Measurements from ENCODE around the gene COL5A1. TPM values are rescaled to one million over a fixed set of nuclear protein-coding genes. Genes with fewer than 3 reads are reported as not detected.
A peak's percentile ranks its signal among the peaks of the same experiment; 100 is the strongest.

The COL5A1 gene
- total RNA-seq, 1 experiment from 2014 or later = 10.1 TPM

DNA sequence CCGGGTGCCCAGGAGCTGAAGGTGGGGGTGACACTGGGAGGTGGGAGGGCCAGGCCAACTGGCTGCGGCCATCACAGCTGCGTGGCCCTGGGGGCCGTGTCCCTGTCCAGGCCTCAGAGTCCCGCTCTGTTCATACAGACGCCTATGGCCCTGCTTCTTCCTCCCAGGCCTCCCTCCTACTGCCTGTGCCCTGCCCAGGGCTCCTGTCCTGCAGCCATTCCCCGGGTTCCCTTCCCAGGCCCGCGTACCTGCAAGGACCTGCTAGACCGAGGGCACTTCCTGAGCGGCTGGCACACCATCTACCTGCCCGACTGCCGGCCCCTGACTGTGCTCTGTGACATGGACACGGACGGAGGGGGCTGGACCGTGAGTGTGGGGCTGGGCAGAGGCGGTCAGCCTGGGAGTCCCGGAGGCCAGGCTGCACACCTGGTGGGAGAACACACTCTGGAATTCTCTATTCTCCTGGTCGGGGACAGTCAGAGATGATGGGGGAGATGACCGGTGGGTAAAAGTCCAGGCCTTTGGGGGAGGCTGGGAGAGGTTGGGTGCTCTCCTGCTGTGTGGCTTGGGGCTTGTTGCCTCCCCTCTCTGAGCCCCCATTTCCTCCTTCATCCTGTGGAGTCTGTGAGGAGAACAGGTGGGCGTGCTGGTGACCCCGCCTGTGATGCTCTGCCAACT is 243.5 kb downstream of the COL5A1 start:
- no peaks in the 10 kb centered on the region for H3K27me3 ChIP-seq (ENCODE audit: control insufficient read depth, insufficient read depth, low read length)
- no peak for DNase-seq
- H3K4me3 ChIP-seq (ENCODE audit: insufficient read depth, low read depth, low read length) = no peak overlapping the region
- no peaks in the 10 kb centered on the region for H3K36me3 ChIP-seq (replicated peaks; ENCODE audit: control insufficient read depth, insufficient read depth, low read length)

DNA sequence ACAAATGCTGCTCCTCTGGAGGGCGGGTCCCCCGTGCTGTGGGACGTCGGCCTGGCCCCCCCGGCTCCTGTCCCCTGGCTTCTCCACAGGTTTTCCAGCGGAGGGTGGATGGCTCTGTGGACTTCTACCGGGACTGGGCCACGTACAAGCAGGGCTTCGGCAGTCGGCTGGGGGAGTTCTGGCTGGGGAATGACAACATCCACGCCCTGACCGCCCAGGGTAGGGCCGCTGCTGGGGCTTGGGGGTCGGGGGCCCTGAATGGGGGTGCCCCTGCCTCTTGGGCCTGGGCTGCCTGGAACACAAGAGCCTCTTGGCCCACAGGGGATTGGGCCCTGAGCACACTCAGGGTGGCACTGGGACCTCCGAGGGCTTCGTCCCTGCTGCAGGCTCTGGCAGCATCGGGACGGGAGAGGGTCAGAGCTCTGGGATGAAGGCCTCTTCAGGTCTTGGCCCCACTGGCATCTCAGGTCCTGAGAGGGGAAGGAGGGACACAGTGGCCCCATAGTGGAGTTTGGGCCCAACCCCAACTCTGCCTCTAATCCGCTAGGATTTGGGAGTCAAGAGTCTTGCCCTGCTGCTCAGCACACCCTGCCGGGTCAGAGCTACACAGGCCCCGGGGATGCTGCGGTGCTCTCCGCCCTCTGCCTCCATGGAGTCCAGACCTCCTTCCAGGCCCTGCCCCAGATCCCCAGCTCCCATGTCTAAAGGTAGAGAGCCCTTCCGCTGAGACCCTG is 244.2 kb downstream of the COL5A1 start:
- no peak for DNase-seq
- H3K4me3 ChIP-seq (ENCODE audit: insufficient read depth, low read depth, low read length) = no peak overlapping the region
- no peaks in the 10 kb centered on the region for H3K27me3 ChIP-seq (ENCODE audit: control insufficient read depth, insufficient read depth, low read length)
- H3K36me3 ChIP-seq (replicated peaks; ENCODE audit: control insufficient read depth, insufficient read depth, low read length) = no peaks in the 10 kb centered on the region

DNA sequence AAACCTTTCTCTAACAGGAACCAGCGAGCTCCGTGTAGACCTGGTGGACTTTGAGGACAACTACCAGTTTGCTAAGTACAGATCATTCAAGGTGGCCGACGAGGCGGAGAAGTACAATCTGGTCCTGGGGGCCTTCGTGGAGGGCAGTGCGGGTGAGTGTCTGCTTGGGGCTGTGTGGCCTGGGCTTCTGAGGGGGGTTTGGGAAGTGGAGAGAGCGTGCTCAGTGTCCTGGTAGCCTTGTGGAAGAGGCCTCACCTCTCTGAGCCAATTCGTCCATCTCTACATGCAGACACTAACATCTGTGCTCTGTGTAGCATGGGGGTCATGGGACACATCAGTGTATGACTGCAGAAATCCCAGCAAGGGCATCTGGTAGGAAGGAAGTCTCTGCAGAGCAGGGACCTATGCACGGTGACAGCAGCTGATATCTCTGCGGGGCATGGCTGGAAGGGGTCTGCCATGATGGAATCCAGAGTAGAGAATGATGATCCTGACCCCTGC is 244.9 kb downstream of the COL5A1 start:
- no peak for DNase-seq
- Histone ChIP-seq H3K36me3 (replicated peaks; ENCODE audit: control insufficient read depth, insufficient read depth, low read length) (no peaks in the 10 kb centered on the region), H3K4me3 (ENCODE audit: insufficient read depth, low read depth, low read length) (no peak overlapping the region), H3K27me3 (ENCODE audit: control insufficient read depth, insufficient read depth, low read length) (no peaks in the 10 kb centered on the region)

DNA sequence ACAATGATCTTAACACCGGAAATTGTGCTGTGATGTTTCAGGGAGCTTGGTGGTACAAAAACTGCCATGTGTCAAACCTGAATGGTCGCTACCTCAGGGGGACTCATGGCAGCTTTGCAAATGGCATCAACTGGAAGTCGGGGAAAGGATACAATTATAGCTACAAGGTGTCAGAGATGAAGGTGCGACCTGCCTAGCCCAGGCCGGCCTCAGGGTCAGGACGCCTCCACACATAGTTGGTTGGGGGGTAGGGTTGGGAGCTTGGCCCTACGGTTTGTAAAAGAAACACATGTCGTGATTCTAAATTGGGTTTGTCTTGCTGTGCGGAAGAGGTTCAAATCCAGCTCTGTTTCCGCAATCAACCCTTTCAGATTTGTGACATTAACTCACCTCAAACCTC is 245.6 kb downstream of the COL5A1 start:
- Histone ChIP-seq H3K27me3 (ENCODE audit: control insufficient read depth, insufficient read depth, low read length) (no peaks in the 10 kb centered on the region), H3K4me3 (ENCODE audit: insufficient read depth, low read depth, low read length) (no peak overlapping the region), H3K36me3 (replicated peaks; ENCODE audit: control insufficient read depth, insufficient read depth, low read length) (no peaks in the 10 kb centered on the region)
- DNase-seq = peak; percentile 16

DNA sequence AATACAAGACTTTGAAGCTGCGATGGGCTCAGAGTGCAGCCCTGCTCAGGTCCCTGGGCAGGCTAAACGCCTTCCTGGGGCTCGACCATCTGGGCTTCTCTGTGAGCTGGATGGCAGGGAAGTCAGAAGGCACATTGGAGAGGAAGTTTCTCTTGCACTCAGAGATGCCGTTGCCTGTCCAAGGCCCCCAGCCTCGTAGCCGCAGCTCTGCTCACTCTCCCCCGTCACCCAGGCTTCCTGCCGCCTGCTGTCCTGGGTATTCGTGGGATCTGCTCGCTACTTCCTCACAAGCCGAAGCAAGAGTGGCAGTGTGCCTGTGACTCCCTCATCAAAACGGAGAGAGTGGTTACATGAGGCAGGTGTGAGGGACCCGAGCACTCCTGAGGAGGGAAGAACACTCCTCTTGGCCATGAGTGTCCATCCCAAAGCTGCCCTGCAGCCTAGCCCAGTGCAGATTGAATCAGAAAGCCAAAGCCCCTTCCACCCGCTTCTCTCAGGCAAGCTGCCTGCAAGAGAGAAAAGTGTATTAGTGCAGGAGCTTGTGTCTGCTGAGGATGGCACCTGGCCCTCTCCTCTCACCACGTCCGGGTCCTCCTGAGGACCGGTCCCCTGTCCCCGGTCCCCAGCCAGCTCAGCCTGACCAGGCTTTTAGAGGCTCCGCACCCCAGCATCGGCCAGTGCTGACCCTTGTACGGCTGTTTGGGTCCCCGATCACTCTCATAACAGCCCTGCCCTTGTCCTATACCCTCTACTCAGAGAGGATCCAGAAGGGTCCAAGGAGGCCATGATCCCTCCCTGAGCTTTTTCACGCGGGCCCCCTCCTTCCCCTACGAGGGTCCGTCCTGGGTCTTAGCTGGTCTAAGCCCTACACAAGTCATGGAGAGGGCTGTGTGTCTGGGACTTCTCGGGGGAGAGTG is 246.3 kb downstream of the COL5A1 start:
- Histone ChIP-seq H3K36me3 (replicated peaks; ENCODE audit: control insufficient read depth, insufficient read depth, low read length) (no peaks in the 10 kb centered on the region), H3K27me3 (ENCODE audit: control insufficient read depth, insufficient read depth, low read length) (no peaks in the 10 kb centered on the region), H3K4me3 (ENCODE audit: insufficient read depth, low read depth, low read length) (no peak overlapping the region)
- peak; percentile 40 for DNase-seq

DNA sequence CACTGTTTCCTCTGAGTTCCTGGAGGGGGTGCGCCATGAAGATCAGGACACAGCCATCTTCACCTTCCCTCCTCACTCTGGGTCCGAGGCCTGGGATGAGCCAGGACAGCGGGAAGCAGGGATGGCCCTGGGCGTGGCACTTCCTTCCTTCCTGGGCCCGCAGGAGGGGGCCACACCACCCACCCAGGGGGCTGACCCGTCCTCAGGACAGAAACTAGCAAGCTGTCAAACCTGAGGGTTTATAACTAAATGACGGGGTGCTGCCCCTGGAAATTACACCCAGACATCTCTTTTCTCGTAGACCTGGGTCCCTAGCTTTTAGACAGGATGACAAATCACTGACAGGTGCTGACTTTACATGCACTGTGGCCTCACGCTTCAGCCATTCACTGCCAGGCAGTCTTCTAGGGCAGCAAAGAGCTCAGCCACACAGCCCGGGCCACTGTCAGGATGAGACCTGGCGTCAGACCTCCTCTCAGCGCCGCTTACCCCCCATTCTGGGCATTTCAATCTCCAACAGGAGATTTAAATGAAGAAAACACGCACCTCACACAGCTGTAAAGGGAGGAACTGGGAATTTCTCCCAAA is 247.1 kb downstream of the COL5A1 start:
- DNase-seq = peak; percentile 41
- no peaks in the 10 kb centered on the region for H3K27me3 ChIP-seq (ENCODE audit: control insufficient read depth, insufficient read depth, low read length)
- H3K4me3 ChIP-seq (ENCODE audit: insufficient read depth, low read depth, low read length) = no peak overlapping the region
- no peaks in the 10 kb centered on the region for H3K36me3 ChIP-seq (replicated peaks; ENCODE audit: control insufficient read depth, insufficient read depth, low read length)

DNA sequence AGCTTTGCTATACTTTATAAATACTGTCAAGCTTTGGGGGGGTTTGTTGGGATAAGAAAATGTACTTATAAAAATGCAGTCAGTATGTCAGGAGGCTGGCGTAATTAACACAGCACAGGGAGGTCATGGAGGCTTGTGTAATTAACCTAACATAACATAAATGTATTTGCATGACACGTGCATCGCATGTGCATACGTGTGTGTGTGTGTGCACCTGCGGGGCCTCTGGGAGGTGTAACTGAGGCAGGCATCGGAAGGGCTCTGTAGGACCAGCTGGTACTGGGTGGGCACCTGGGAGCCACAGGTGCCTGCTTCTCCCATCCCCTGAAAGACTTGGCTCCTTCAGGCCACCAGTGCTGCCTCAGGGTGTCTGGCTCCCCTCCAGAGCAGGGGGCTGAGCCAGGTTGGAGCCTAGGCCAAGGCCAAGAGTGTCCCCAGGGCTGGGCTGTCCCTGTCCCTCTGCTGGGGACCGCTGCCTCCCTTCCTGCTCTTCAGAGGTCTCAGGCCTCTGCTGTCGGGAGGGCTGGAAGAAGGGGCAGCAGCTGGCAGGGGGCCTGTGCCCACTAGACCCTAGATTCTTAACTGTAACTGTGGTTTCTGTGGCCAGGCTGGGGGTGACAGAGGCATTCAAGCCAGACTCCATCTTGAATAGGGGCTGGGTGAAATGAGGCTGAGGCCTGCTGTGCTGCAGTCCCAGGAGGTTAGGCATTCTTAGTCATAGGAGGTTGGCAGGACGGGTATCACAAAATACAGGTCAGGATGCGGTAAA is 248.0 kb downstream of the COL5A1 start:
- peak; percentile 18 for DNase-seq
- H3K27me3 ChIP-seq (ENCODE audit: control insufficient read depth, insufficient read depth, low read length) = no peaks in the 10 kb centered on the region
- no peaks in the 10 kb centered on the region for H3K36me3 ChIP-seq (replicated peaks; ENCODE audit: control insufficient read depth, insufficient read depth, low read length)
- no peak overlapping the region for H3K4me3 ChIP-seq (ENCODE audit: insufficient read depth, low read depth, low read length)

DNA sequence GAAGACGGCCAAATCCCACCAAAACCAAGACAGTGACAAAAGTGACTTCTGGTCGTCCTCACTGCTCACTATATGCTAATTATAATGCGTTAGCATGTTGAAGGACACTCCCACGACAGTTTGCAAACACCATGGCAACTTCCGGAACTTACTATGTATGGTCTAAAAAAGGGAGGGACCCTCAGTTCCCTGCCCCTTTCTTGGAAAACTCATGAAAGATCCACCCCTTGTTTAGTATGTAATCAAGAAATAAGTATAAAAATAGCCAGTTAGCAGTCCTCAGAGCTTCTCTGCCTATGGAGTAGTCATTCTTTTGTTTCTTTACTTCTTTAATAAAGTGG is 248.5 kb downstream of the COL5A1 start:
- DNase-seq = no peak
- Histone ChIP-seq H3K27me3 (ENCODE audit: control insufficient read depth, insufficient read depth, low read length) (no peaks in the 10 kb centered on the region), H3K36me3 (replicated peaks; ENCODE audit: control insufficient read depth, insufficient read depth, low read length) (no peaks in the 10 kb centered on the region), H3K4me3 (ENCODE audit: insufficient read depth, low read depth, low read length) (no peak overlapping the region)

DNA sequence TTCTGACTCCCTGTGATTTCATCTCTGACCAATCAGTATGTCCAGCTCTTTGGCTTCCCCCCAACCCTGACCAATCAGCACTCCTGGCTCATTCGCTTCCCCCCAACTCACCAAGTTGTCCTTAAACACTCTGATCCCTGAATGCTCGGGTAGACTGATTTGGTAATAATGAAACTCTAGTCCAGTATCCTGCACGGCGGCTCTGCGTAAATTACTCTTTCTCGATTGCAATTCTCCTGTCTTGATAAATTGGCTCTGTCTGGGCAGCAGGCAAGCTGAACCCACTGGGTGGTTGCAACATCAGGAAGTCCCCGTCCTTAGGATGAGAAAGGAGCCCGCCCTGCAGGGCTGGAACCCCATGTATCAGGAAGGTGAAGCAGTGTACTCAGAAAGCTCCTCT is 249.4 kb downstream of the COL5A1 start:
- peak; percentile 55 for DNase-seq

DNA sequence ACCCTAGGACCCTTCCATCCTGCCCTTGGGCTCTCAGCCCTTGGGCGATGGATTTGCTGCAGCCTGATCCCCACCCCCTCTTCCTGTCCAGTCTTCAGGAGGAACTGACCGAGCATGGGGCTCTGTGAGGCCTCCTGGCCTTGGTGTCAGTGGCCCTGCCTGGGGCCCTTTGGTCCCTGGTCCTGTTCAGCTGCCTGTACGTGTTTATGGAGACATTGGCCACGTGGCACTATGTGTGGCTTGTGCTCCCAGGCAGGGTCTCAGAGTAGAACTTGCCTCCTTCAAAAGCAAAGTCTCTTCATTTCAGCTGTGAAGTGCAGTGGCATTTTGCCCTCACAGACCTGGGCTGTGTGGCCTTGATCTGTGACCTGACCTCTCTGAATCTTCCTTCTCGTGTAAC is 250.1 kb downstream of the COL5A1 start:
- H3K27me3 ChIP-seq (ENCODE audit: control insufficient read depth, insufficient read depth, low read length) = no peaks in the 10 kb centered on the region
- no peak overlapping the region for H3K4me3 ChIP-seq (ENCODE audit: insufficient read depth, low read depth, low read length)
- peak; percentile 12 for DNase-seq
- no peaks in the 10 kb centered on the region for H3K36me3 ChIP-seq (replicated peaks; ENCODE audit: control insufficient read depth, insufficient read depth, low read length)

More for the DNA sequence above, 249.4 kb downstream of the COL5A1 start:
- Histone ChIP-seq H3K27me3 (ENCODE audit: control insufficient read depth, insufficient read depth, low read length) (no peaks in the 10 kb centered on the region), H3K4me3 (ENCODE audit: insufficient read depth, low read depth, low read length) (no peak overlapping the region), H3K36me3 (replicated peaks; ENCODE audit: control insufficient read depth, insufficient read depth, low read length) (no peaks in the 10 kb centered on the region)

DNA sequence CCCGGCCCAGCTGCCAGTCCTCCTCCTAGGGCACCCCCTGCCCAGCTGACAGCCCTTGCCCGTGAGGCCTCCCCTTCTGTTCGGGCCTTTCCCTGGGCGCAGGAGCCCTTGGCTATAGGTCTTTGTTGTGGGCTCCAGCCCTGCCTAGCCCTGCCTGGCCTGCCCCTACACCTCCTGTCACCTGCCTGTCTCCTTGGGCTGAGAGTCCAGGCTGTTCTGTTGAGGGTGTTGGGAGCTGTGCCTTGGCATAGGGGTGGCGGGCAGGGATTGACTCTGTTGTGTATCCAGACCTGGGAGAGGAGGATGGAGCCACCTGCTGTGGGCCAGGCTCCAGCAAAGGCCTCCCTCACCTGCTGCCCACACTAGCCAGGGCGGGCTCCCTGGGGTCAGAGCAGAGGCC is 250.6 kb downstream of the COL5A1 start:
- Histone ChIP-seq H3K36me3 (replicated peaks; ENCODE audit: control insufficient read depth, insufficient read depth, low read length) (no peaks in the 10 kb centered on the region), H3K4me3 (ENCODE audit: insufficient read depth, low read depth, low read length) (no peak overlapping the region), H3K27me3 (ENCODE audit: control insufficient read depth, insufficient read depth, low read length) (no peaks in the 10 kb centered on the region)
- peak; percentile 21 for DNase-seq

DNA sequence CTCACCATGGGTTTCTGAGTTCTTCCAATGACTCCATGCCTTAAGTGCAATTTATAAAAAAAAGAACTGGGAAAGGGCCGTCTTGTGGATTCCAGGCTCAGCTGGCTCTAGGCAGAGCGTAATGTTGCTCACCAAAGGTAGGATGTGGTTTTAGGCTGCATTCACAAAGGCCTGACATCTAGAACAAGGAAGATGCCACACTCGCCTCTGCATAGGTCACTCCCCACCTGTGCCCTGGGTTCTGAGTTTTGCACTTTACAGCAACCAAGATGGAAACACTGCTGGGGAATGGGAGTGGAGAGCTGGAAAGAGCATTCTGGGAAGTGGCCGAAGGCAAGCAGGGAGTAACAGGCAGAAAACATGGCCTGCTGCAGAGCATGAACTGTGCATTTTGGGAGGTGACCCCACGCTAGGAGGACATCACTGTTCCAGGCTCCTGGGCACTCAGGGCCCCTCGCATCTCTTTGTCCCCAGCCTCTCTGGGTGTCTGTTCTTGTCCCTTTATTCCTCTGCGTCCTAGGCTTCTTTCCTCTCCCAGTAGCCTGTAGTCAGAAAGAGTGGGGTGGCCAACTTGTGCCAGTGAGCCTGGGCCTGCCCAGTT is 251.3 kb downstream of the COL5A1 start:
- DNase-seq = no peak
- H3K36me3 ChIP-seq (replicated peaks; ENCODE audit: control insufficient read depth, insufficient read depth, low read length) = no peaks in the 10 kb centered on the region
- H3K4me3 ChIP-seq (ENCODE audit: insufficient read depth, low read depth, low read length) = no peak overlapping the region
- H3K27me3 ChIP-seq (ENCODE audit: control insufficient read depth, insufficient read depth, low read length) = no peaks in the 10 kb centered on the region
